Sigmoid colon (tissue), 4 donors: Measurements from ENCODE around the gene PNMA5.

Experiments used
- CTCF ChIP-seq, 4 experiments: fragments of 450-650 bp in 3 of 4; fragments of 200-600 bp in 1 of 4; IDR thresholded peaks; one replicate each; pipeline ENCODE4 v1.5.1; 2016 to 2019; ENCODE audit warnings: antibody characterized with exemption in 4 of 4, mild to moderate bottlenecking in 3 of 4, moderate library complexity in 2 of 4
- EP300 ChIP-seq, 4 donors: sonication (generic); formaldehyde crosslinking; IDR thresholded peaks; one replicate each; pipeline ENCODE4 v1.6.1; 2017; ENCODE audit warnings: antibody characterized with exemption in 4 of 4
- POLR2AphosphoS5 ChIP-seq, 4 donors: sonication (generic); formaldehyde crosslinking; IDR thresholded peaks; one replicate each; pipeline ENCODE4 v1.6.1; 2017; ENCODE audit warnings: antibody characterized with exemption in 4 of 4

- TF ChIP-seq CTCF (IDR thresholded peaks at IDR 0.05) (no peak), POLR2AphosphoS5 (IDR thresholded peaks at IDR 0.05) (no peak), EP300 (IDR thresholded peaks at IDR 0.05) (no peak)
Observed at GRCh38 chrX:153019166-153019565, 25.2 kb upstream of the PNMA5 start.
